ENCODE measurements around the gene FAM193B. TPM values are rescaled to one million over a fixed set of nuclear protein-coding genes. Genes with fewer than 3 reads are reported as not detected.

Gene FAM193B
- total and polyA plus RNA-seq, 2 of the 13 experiments (the other 11 are each of a cell fraction or from before 2014, with no cell fraction given), result 21.2 to 40.9 TPM

- TF ChIP-seq MTERF4 (CRISPR knock-in tag; IDR thresholded peaks at IDR 0.05), result no peak
- TF ChIP-seq ZBTB2 (CRISPR knock-in tag; IDR thresholded peaks at IDR 0.05; ENCODE audit: low read depth), result no peak
- TF ChIP-seq ZUFSP (CRISPR knock-in tag; IDR thresholded peaks at IDR 0.05; ENCODE audit: borderline replicate concordance), result no peak
- TF ChIP-seq ZMYM3 (CRISPR knock-in tag; IDR thresholded peaks at IDR 0.05), result no peak; the same call in 1 of the 2 replicates
- no peak for TF ChIP-seq HES4 (CRISPR knock-in tag; IDR thresholded peaks at IDR 0.05; ENCODE audit: borderline replicate concordance)
- no peak for TF ChIP-seq ZHX1 (CRISPR knock-in tag; IDR thresholded peaks at IDR 0.05; ENCODE audit: low read depth)
- TF ChIP-seq SMYD3 (CRISPR knock-in tag; IDR thresholded peaks at IDR 0.05), result no peak
- TF ChIP-seq JDP2 (CRISPR knock-in tag; IDR thresholded peaks at IDR 0.05; ENCODE audit: borderline replicate concordance), result no peak
- no peak for TF ChIP-seq NKX3-1 (CRISPR knock-in tag; IDR thresholded peaks at IDR 0.05)
- TF ChIP-seq ZNF232 (CRISPR knock-in tag; IDR thresholded peaks at IDR 0.05; ENCODE audit: borderline replicate concordance), result no peak
- TF ChIP-seq UBTF (CRISPR knock-in tag; IDR thresholded peaks at IDR 0.05), result no peak
- TF ChIP-seq PCBP1 (IDR thresholded peaks at IDR 0.05; ENCODE audit: borderline replicate concordance, low read depth, low read length), result no peak
- TF ChIP-seq JUNB (CRISPR knock-in tag; IDR thresholded peaks at IDR 0.05; ENCODE audit: borderline replicate concordance), result no peak
- no peak for TF ChIP-seq ASH2L (IDR thresholded peaks at IDR 0.05; ENCODE audit: insufficient read length, low read depth, low read length)
- no peak for TF ChIP-seq TRIM24 (CRISPR knock-in tag; IDR thresholded peaks at IDR 0.05)
- TF ChIP-seq PATZ1 (CRISPR knock-in tag; IDR thresholded peaks at IDR 0.05), result 0 out of 2 replicates have a peak, but pooled peaks have one; percentile 20
- TF ChIP-seq CHD2 (IDR thresholded peaks at IDR 0.05; ENCODE audit: low read depth, low read length), result no peak
These were observed 8.1 kb downstream of the FAM193B start (continued) for GRCh38 chr5:177546258-177546741.
